ENCODE results near the gene SUSD5. TPM values are rescaled to one million over a fixed set of nuclear protein-coding genes. Genes with fewer than 3 reads are reported as not detected.
"Not testable (repeated sequence)": the region's sequence is repeated elsewhere in the genome, so short reads cannot be mapped to it uniquely, and the experiment has no call there.

Gene SUSD5
- total and polyA plus RNA-seq, 4 donors: 46.3 to 230 (median 140) TPM

DNA sequence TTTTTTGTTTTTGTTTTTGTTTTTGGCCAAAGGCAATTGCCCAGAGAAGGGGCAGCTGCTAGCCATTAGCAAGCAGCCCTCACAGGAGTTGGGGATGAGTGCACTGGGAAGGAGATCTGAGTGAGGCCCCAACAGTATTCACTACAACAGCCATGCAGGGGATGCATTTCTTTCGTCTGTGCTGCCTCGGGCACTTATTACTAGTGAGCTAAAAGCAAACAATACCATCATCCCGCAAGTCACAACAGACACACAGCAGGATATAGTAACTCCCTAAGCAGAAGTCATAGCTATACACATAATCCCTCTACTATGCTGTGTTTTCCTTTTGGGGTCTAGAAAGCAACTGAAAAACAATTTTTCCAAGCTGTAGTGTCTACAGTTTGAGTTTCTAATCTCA, 77.6 kb downstream of the SUSD5 start:
- Histone ChIP-seq H3K27ac (ENCODE audit: low read depth in 1 of 2, low read length in 2 of 2) (peak overlapping the region; percentile 4 to 33), H3K36me3 (ENCODE audit: control insufficient read depth in 1 of 2, insufficient read depth in 2 of 2, low read length in 1 of 2) (peaks cover 0 to 7% of the 10 kb centered on the region in 2 donors), H3K27me3 (ENCODE audit: control insufficient read depth in 1 of 2, insufficient read depth in 2 of 2, low read length in 1 of 2) (no peaks in the 10 kb centered on the region), H3K4me3 (ENCODE audit: low read length in 2 of 2) (no peak overlapping the region), H3K4me1 (ENCODE audit: control insufficient read depth in 1 of 2, insufficient read depth in 2 of 2, low read length in 2 of 2) (peaks cover 0 to 2% of the 10 kb centered on the region in 2 donors), H3K9me3 (ENCODE audit: control insufficient read depth, low read length) (no peaks in the 10 kb centered on the region)
- intact Hi-C loops (cut with DNase I): no loop called here
- no peak for DNase-seq
- 90 to 93% methylated on average over 3 of the region's 3 CpGs for WGBS, 2 donors
- no peak for ATAC-seq (ENCODE audit: low FRiP score)

DNA sequence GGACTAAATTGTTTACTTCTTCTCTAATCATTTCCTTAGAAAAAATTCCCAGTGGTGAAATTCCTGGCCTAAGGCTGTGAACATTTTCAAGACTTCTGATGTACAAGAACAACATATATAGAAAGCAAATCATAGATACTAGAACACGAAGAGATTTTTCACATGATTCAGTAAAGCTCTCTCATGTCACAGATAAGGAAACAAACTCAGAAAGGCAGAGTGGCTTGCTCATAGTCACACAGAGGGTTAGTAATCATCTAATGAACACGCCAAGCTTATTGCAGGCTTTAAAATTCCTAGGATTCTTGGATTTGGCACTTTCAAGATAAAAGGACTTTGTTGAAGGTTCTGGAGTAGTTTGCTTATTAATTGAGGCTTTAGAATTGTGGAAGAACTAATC, 78.6 kb downstream of the SUSD5 start:
- DNase-seq (no peak), ATAC-seq (ENCODE audit: low FRiP score) (no peak)
- no peak overlapping the region for H3K4me3 ChIP-seq (ENCODE audit: low read length in 2 of 2)
- intact Hi-C loops (cut with DNase I): no loop called here
- WGBS, 2 donors: 3 to 11% methylated on average over 2 of the region's 2 CpGs
- peaks cover 0 to 2% of the 10 kb centered on the region in 2 donors for H3K4me1 ChIP-seq (ENCODE audit: control insufficient read depth in 1 of 2, insufficient read depth in 2 of 2, low read length in 2 of 2)
- no peaks in the 10 kb centered on the region for H3K27me3 ChIP-seq (ENCODE audit: control insufficient read depth in 1 of 2, insufficient read depth in 2 of 2, low read length in 1 of 2)
- peaks cover 4 to 11% of the 10 kb centered on the region in 2 donors for H3K36me3 ChIP-seq (ENCODE audit: control insufficient read depth in 1 of 2, insufficient read depth in 2 of 2, low read length in 1 of 2)
- H3K9me3 ChIP-seq (ENCODE audit: control insufficient read depth, low read length): no peaks in the 10 kb centered on the region
- no peak overlapping the region for H3K27ac ChIP-seq (ENCODE audit: low read depth in 1 of 2, low read length in 2 of 2)

DNA sequence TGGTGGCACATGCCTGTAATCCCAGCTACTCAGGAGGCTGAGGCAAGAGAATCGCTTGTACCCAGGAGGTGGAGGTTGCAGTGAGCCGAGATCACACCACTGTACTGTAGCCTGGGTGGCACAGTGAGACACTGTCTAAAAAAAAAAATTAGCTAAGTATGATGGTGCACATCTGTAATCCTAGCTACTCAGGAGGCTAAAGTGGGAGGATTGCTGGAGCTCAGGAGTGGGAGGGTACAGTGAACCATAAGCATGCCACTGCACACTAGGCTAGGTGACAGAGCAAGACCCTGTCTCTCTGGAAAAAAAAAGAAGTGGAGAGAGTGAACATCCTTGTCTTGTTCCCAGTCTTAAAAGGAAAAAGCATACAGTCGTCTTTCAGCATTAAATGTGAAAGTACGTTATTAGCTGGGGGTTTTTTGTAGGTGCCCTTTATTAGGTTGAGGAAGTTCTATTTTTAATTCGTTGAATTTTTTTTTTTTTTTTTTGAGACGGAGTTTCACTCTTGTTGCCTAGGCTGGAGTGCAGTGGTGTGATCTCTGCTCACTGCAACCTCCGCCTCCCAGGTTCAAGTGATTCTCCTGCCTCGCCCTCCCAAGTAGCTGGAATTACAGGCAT, 79.5 kb downstream of the SUSD5 start:
- H3K4me3 ChIP-seq (ENCODE audit: low read length in 2 of 2); H3K27me3 ChIP-seq (ENCODE audit: control insufficient read depth in 1 of 2, insufficient read depth in 2 of 2, low read length in 1 of 2); DNase-seq; intact Hi-C loops (cut with DNase I); ATAC-seq (ENCODE audit: low FRiP score); H3K4me1 ChIP-seq (ENCODE audit: control insufficient read depth in 1 of 2, insufficient read depth in 2 of 2, low read length in 2 of 2); H3K9me3 ChIP-seq (ENCODE audit: control insufficient read depth, low read length): not testable (repeated sequence)
- peak overlapping the region in 1 of 2 donors; percentile 29 for H3K27ac ChIP-seq (ENCODE audit: low read depth in 1 of 2, low read length in 2 of 2)
- H3K36me3 ChIP-seq (ENCODE audit: control insufficient read depth in 1 of 2, insufficient read depth in 2 of 2, low read length in 1 of 2): peaks cover 5 to 14% of the 10 kb centered on the region in 2 donors
- 88 to 90% methylated on average over 8 of the region's 8 CpGs for WGBS, 2 donors

DNA sequence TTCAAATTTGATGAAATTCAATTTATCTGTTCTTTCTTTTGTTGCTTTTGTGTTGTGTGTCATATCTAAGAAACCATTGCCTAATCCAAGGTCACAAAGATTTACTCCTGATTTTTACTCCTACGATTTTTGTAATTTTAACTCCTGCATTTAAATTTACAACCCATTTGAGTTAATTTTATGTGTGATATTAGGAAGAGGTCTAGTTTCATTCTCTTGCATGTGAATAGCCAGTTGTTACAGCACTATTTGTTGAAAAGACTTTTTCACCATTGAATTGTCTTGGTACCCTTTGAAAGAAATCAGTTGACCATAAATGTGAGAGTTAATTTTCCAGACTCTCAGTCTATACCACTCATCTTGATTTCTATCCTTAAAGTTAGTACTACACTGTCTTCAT, 80.9 kb downstream of the SUSD5 start:
- H3K36me3 ChIP-seq (ENCODE audit: control insufficient read depth in 1 of 2, insufficient read depth in 2 of 2, low read length in 1 of 2): peaks cover 5 to 15% of the 10 kb centered on the region in 2 donors
- H3K27ac ChIP-seq (ENCODE audit: low read depth in 1 of 2, low read length in 2 of 2): no peak overlapping the region
- intact Hi-C loops (cut with DNase I): no loop called here
- no peaks in the 10 kb centered on the region for H3K9me3 ChIP-seq (ENCODE audit: control insufficient read depth, low read length)
- ATAC-seq (ENCODE audit: low FRiP score) (no peak), DNase-seq (no peak)
- H3K4me1 ChIP-seq (ENCODE audit: control insufficient read depth in 1 of 2, insufficient read depth in 2 of 2, low read length in 2 of 2): peaks cover 0 to 2% of the 10 kb centered on the region in 2 donors
- WGBS, 2 donors: 82 to 87% methylated on average over 1 of the region's 1 CpG
- H3K27me3 ChIP-seq (ENCODE audit: control insufficient read depth in 1 of 2, insufficient read depth in 2 of 2, low read length in 1 of 2): no peaks in the 10 kb centered on the region
- H3K4me3 ChIP-seq (ENCODE audit: low read length in 2 of 2): no peak overlapping the region

DNA sequence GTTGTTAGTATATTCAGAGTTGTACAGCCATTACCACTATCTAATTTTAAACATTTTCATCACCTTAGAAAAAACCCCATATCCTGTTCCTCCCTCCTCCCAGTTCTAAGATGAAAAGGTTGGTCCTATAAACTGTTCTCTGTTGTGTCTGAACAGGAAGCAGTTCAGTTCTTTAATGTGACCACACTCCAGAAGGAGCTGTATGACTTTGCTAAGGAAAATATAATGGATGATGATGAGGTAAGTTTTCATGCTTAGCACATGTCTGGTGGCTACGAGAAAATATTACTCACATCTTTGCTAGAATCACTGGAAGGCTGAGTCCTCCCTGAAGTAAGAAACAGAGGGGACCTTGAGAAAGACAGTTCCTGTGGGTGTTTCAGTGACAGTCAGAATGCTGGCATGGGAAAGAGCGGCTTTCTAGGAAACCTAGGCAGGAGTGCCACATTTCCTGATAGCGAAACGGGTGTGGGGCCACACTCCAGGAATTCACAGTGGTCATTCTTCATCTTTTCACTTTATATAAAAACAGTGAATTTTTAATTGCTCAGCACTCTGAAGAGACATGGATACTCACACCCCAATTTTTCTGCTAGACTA, 84.5 kb downstream of the SUSD5 start:
- ATAC-seq (ENCODE audit: low FRiP score): no peak
- H3K4me1 ChIP-seq (ENCODE audit: control insufficient read depth in 1 of 2, insufficient read depth in 2 of 2, low read length in 2 of 2): peaks cover 0 to 3% of the 10 kb centered on the region in 2 donors
- DNase-seq: no peak
- H3K27me3 ChIP-seq (ENCODE audit: control insufficient read depth in 1 of 2, insufficient read depth in 2 of 2, low read length in 1 of 2): no peaks in the 10 kb centered on the region
- 46 to 65% methylated on average over 4 of the region's 4 CpGs for WGBS, 2 donors
- no peaks in the 10 kb centered on the region for H3K9me3 ChIP-seq (ENCODE audit: control insufficient read depth, low read length)
- intact Hi-C loops (cut with DNase I): loop anchor here in 1 of 2 donors (5.0 kb wide), 1 partner anchor 238 kb away; no protein-coding TSS in a partner anchor
- H3K36me3 ChIP-seq (ENCODE audit: control insufficient read depth in 1 of 2, insufficient read depth in 2 of 2, low read length in 1 of 2): peaks cover 5 to 10% of the 10 kb centered on the region in 2 donors
- no peak overlapping the region for H3K4me3 ChIP-seq (ENCODE audit: low read length in 2 of 2)
- H3K27ac ChIP-seq (ENCODE audit: low read depth in 1 of 2, low read length in 2 of 2): no peak overlapping the region

DNA sequence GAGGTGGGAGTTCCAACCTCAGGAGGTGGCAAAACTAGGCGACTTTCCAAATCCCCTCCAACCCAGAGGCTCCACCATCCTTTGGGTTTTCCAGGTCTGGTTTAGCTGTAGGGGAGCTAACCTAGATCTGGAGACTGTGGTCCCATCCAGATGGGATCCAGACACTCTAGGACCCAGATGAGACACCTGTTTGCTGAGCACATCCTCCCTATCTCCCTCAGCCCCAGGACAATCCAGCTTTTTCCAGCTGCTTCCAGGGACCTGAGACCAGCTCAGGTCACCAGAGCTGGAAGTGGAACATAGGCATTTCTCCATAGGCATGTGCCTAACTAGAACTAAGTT, 86.6 kb downstream of the SUSD5 start:
- Histone ChIP-seq H3K9me3 (ENCODE audit: control insufficient read depth, low read length) (no peaks in the 10 kb centered on the region), H3K27ac (ENCODE audit: low read depth in 1 of 2, low read length in 2 of 2) (peak overlapping the region in 1 of 2 donors; percentile 12), H3K4me3 (ENCODE audit: low read length in 2 of 2) (no peak overlapping the region), H3K36me3 (ENCODE audit: control insufficient read depth in 1 of 2, insufficient read depth in 2 of 2, low read length in 1 of 2) (peaks cover 5 to 10% of the 10 kb centered on the region in 2 donors), H3K27me3 (ENCODE audit: control insufficient read depth in 1 of 2, insufficient read depth in 2 of 2, low read length in 1 of 2) (no peaks in the 10 kb centered on the region), H3K4me1 (ENCODE audit: control insufficient read depth in 1 of 2, insufficient read depth in 2 of 2, low read length in 2 of 2) (peaks cover 0 to 2% of the 10 kb centered on the region in 2 donors)
- intact Hi-C loops (cut with DNase I): loop anchor here (2.0 to 5.0 kb wide), 2 partner anchors 93 to 240 kb away; no protein-coding TSS in a partner anchor
- ATAC-seq (ENCODE audit: low FRiP score) (no peak), DNase-seq (no peak)
- WGBS, 2 donors: 71 to 74% methylated on average over 1 of the region's 1 CpG

DNA sequence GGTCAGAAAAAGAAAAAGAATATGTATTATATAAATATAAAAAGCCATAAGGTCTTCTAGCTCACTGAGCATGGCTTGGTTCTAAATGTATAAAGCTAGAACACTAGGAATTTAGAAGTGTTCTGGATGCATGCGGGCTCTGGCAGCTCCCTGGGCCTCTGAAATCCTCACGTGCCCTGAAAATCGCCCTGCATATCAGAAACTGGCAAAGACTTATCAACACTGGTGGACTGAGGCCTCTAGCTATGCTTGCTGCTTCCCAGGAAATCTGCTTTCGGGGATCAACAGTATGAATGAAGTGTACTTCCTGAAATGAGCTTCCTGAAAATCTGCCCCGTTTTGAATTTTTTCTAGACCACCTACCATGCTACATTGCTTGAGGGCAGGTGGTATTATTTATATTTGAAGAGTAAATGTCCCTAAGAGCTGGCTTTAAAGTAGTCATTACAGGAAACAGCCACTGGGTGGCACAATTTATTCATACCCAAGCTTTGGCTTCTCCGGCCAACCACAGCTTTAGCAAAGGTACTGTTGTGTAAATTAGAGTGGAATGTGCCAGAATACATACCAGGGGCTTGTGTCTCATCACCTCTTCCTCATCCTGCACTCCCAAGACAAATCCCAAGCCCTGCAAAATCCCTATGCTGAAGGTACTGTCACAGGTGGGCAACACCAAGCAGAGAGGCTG, 87.1 kb downstream of the SUSD5 start:
- ATAC-seq (ENCODE audit: low FRiP score) (peak; percentile 84), DNase-seq (no peak)
- intact Hi-C loops (cut with DNase I): loop anchor here (2.0 to 5.0 kb wide), 3 partner anchors 93 to 241 kb away; no protein-coding TSS in a partner anchor
- no peaks in the 10 kb centered on the region for H3K9me3 ChIP-seq (ENCODE audit: control insufficient read depth, low read length)
- 5% methylated on average over 6 of the region's 6 CpGs for WGBS, 2 donors
- no peaks in the 10 kb centered on the region for H3K27me3 ChIP-seq (ENCODE audit: control insufficient read depth in 1 of 2, insufficient read depth in 2 of 2, low read length in 1 of 2)
- H3K27ac ChIP-seq (ENCODE audit: low read depth in 1 of 2, low read length in 2 of 2): peak overlapping the region in 1 of 2 donors; percentile 77
- peaks cover 5 to 12% of the 10 kb centered on the region in 2 donors for H3K36me3 ChIP-seq (ENCODE audit: control insufficient read depth in 1 of 2, insufficient read depth in 2 of 2, low read length in 1 of 2)
- H3K4me3 ChIP-seq (ENCODE audit: low read length in 2 of 2): no peak overlapping the region
- peaks cover 0 to 2% of the 10 kb centered on the region in 2 donors for H3K4me1 ChIP-seq (ENCODE audit: control insufficient read depth in 1 of 2, insufficient read depth in 2 of 2, low read length in 2 of 2)

GRCh38 chr3:33130144-33130543, 88.5 kb downstream of the SUSD5 start:
- ATAC-seq (ENCODE audit: low FRiP score) (no peak), DNase-seq (no peak)
- Histone ChIP-seq H3K4me1 (ENCODE audit: control insufficient read depth in 1 of 2, insufficient read depth in 2 of 2, low read length in 2 of 2) (peaks cover 0 to 2% of the 10 kb centered on the region in 2 donors), H3K27ac (ENCODE audit: low read depth in 1 of 2, low read length in 2 of 2) (peak overlapping the region in 1 of 2 donors; percentile 40), H3K36me3 (ENCODE audit: control insufficient read depth in 1 of 2, insufficient read depth in 2 of 2, low read length in 1 of 2) (peaks cover 8 to 10% of the 10 kb centered on the region in 2 donors), H3K27me3 (ENCODE audit: control insufficient read depth in 1 of 2, insufficient read depth in 2 of 2, low read length in 1 of 2) (no peaks in the 10 kb centered on the region), H3K9me3 (ENCODE audit: control insufficient read depth, low read length) (no peaks in the 10 kb centered on the region), H3K4me3 (ENCODE audit: low read length in 2 of 2) (no peak overlapping the region)
- WGBS, 2 donors: 44 to 46% methylated on average over 2 of the region's 2 CpGs
- intact Hi-C loops (cut with DNase I): loop anchor here (2.0 to 5.0 kb wide), 2 partner anchors 242 to 243 kb away; no protein-coding TSS in a partner anchor
